Endodermal cell (in vitro differentiated cells): ENCODE results near the gene PYM1. TPM values are rescaled to one million over a fixed set of nuclear protein-coding genes. Genes with fewer than 3 reads are reported as not detected.

Source experiments
- DNase-seq: peaks from one replicate; pipeline ENCODE4 v3.0.0-alpha.2; 2017
- H3K27ac ChIP-seq: 2 replicates; pipeline ENCODE4 v1.5.1; 2013; ENCODE audit warnings: mild to moderate bottlenecking, low read depth, low read length, moderate library complexity
- H3K27me3 ChIP-seq: 2 replicates; pipeline ENCODE4 v1.6.1; 2013; ENCODE audit warnings: mild to moderate bottlenecking, low read length, moderate library complexity; ENCODE audit not compliant: insufficient read depth, control insufficient read depth, poor library complexity, severe bottlenecking
- H3K36me3 ChIP-seq: 2 replicates; pipeline ENCODE4 v1.7.0; 2013; ENCODE audit warnings: mild to moderate bottlenecking, low read length, moderate library complexity; ENCODE audit not compliant: control insufficient read depth, insufficient read depth
- H3K4me1 ChIP-seq: one replicate; pipeline ENCODE4 v1.7.0; 2013; ENCODE audit warnings: low read length; ENCODE audit not compliant: control insufficient read depth, insufficient read depth
- H3K4me3 ChIP-seq: 2 replicates; pipeline ENCODE4 v1.5.1; 2013; ENCODE audit warnings: mild to moderate bottlenecking, low read length, moderate library complexity
- H3K9ac ChIP-seq: 2 replicates; pipeline ENCODE4 v1.6.1; 2013; ENCODE audit warnings: mild to moderate bottlenecking, low read length, moderate library complexity; ENCODE audit not compliant: poor library complexity, severe bottlenecking; ENCODE audit errors: extremely low read depth
- H3K9me3 ChIP-seq: 2 replicates; pipeline ENCODE4 v1.6.1; 2013; ENCODE audit warnings: mild to moderate bottlenecking, low read length, moderate library complexity; ENCODE audit not compliant: control insufficient read depth
- H3K27ac Mint-ChIP-seq: 2 replicates; pipeline ENCODE4 v1.8.0; 2020; ENCODE audit warnings: mixed read lengths
- H3K27me3 Mint-ChIP-seq: 2 replicates; pipeline ENCODE4 v1.8.0; 2021; ENCODE audit warnings: mild to moderate bottlenecking, mixed read lengths; ENCODE audit not compliant: insufficient read depth
- H3K36me3 Mint-ChIP-seq: 2 replicates; pipeline ENCODE4 v1.8.0; 2020; ENCODE audit warnings: low read depth, mixed read lengths
- H3K4me1 Mint-ChIP-seq: 2 replicates; pipeline ENCODE4 v1.8.0; 2020; ENCODE audit warnings: mixed read lengths
- H3K4me3 Mint-ChIP-seq: 2 replicates; pipeline ENCODE4 v1.8.0; 2020; ENCODE audit warnings: mild to moderate bottlenecking, moderate library complexity, mixed read lengths
- H3K9me3 Mint-ChIP-seq: 2 replicates; pipeline ENCODE4 v1.8.0; 2020; ENCODE audit warnings: mild to moderate bottlenecking, mixed read lengths
- WGBS, 2 experiments: methylation state at CpG; one replicate each; pipeline versions ENCODE4 v1.1.5 to v1.1.7; 2013; ENCODE audit warnings: missing lambda C conversion rate in 2 of 2, mixed read lengths in 1 of 2; ENCODE audit not compliant: insufficient coverage in 1 of 2, insufficient read length in 1 of 2; 5-methylcytosine and 5-hydroxymethylcytosine counted together
- total RNA-seq, 2 donors: library from RNA; stranded (reverse); fragmentation: NEBNext Ultra II Directional in 1 of 2; extraction: Animal tissue kit (Norgen Biotek cat#: 25700) in 1 of 2; gene quantifications; 2 replicates in 1 of 2; 3 replicates in 1 of 2; pipeline ENCODE4 v1.2.1, GENCODE V29; 2021
- TF ChIP-seq, protein P1 (sequence below): fragments of 200-600 bp; sonication (generic); conservative IDR thresholded peaks from 2 replicates; pipeline ENCODE4 v1.5.0; 2021; ENCODE audit warnings: antibody characterized with exemption, mild to moderate bottlenecking

Gene PYM1
- total RNA-seq, 2 donors from 2014 or later: 76.1 to 79.4 TPM

DNA sequence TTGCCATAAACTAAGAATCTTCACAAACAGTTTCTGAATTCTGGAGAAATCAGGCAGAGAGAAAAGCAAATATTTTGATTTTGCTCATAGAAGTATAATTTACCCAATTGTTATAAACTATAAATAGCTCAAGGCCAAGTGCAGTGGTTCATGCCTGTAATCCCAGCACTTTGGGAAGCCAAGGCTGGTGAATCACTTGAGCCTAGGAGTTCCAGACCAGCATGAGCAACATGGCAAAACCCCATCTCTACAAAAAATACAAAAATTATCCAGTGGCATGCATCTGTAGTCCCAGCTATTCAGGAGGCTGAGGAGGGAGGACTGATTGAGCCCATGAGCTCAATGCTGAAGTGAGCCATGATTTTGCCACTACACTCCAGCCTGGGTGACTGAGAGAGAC is 65.4 kb downstream of the PYM1 start:
- Histone ChIP-seq H3K4me1 (no peaks in the 10 kb centered on the region), H3K27me3 (no peaks in the 10 kb centered on the region), H3K9ac (no peak overlapping the region), H3K9me3 (peaks cover 10% of the 10 kb centered on the region), H3K36me3 (no peaks in the 10 kb centered on the region), H3K27ac (no peak overlapping the region), H3K4me3 (no peak overlapping the region)
- Mint-ChIP-seq H3K4me3 (no peak overlapping the region), H3K36me3 (no peaks in the 10 kb centered on the region), H3K27me3 (no peaks in the 10 kb centered on the region), H3K9me3 (peaks cover 17% of the 10 kb centered on the region), H3K4me1 (no peaks in the 10 kb centered on the region), H3K27ac (no peak overlapping the region)
- TF ChIP-seq, protein P1, sequence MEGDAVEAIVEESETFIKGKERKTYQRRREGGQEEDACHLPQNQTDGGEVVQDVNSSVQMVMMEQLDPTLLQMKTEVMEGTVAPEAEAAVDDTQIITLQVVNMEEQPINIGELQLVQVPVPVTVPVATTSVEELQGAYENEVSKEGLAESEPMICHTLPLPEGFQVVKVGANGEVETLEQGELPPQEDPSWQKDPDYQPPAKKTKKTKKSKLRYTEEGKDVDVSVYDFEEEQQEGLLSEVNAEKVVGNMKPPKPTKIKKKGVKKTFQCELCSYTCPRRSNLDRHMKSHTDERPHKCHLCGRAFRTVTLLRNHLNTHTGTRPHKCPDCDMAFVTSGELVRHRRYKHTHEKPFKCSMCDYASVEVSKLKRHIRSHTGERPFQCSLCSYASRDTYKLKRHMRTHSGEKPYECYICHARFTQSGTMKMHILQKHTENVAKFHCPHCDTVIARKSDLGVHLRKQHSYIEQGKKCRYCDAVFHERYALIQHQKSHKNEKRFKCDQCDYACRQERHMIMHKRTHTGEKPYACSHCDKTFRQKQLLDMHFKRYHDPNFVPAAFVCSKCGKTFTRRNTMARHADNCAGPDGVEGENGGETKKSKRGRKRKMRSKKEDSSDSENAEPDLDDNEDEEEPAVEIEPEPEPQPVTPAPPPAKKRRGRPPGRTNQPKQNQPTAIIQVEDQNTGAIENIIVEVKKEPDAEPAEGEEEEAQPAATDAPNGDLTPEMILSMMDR: no peak
- DNase-seq: no peak

DNA sequence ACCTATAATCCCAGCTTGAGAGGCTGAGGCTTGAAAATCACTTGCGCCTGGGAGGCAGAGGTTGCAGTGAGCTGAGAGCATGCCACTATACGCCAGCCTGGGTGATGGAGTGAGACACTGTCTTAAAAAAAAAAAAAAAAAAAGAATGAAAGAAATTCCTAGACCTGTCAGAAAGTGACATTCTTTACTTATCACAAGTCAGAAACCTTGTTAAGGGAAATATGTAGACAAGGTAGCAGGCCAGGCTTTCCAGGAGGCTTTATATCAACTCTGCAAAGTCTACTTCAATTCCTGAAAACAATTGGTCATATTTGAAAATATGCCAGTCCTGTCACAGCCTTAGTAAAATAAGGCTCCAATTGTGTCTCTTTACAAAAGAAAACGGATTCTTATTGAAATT is 65.8 kb downstream of the PYM1 start:
- Histone ChIP-seq H3K9me3 (peaks cover 10% of the 10 kb centered on the region), H3K9ac (no peak overlapping the region), H3K4me1 (no peaks in the 10 kb centered on the region), H3K4me3 (no peak overlapping the region), H3K36me3 (no peaks in the 10 kb centered on the region), H3K27me3 (no peaks in the 10 kb centered on the region), H3K27ac (no peak overlapping the region)
- H3K9me3 Mint-ChIP-seq: peaks cover 17% of the 10 kb centered on the region
- H3K4me1 Mint-ChIP-seq: no peaks in the 10 kb centered on the region
- WGBS, 2 experiments: 94 to 96% methylated on average over 2 to 3 of the region's 3 CpGs
- no peak for DNase-seq
- H3K4me3 Mint-ChIP-seq: no peak overlapping the region
- no peak overlapping the region for H3K27ac Mint-ChIP-seq
- H3K36me3 Mint-ChIP-seq: no peaks in the 10 kb centered on the region
- TF ChIP-seq, protein P1: no peak
- H3K27me3 Mint-ChIP-seq: no peaks in the 10 kb centered on the region

DNA sequence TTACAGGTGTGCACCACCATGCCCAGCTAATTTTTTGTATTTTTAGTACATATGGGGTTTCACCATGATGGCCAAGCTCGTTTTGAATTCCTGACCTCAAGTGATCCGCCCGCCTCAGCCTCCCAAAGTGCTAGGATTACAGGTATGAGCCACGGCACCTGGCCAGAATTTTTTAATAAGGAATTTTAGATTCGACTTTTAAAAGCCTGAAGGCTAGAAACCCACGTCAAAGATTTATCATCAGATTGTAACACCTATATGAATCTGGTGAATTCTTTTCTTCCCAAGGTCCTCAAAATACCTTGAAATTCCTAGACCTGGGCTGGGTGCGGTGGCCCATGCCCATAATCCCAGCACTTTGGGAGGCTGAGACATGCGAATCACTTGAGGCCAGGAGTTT is 66.3 kb downstream of the PYM1 start:
- no peaks in the 10 kb centered on the region for H3K36me3 Mint-ChIP-seq
- H3K27me3 Mint-ChIP-seq: no peaks in the 10 kb centered on the region

More for the DNA sequence above, 66.3 kb downstream of the PYM1 start:
- H3K4me3 Mint-ChIP-seq: no peak overlapping the region
- H3K4me3 ChIP-seq: no peak overlapping the region
- no peaks in the 10 kb centered on the region for H3K36me3 ChIP-seq
- no peaks in the 10 kb centered on the region for H3K4me1 ChIP-seq
- peaks cover 10% of the 10 kb centered on the region for H3K9me3 ChIP-seq
- H3K9me3 Mint-ChIP-seq: peaks cover 17% of the 10 kb centered on the region
- no peak for DNase-seq
- no peak overlapping the region for H3K27ac Mint-ChIP-seq
- no peak overlapping the region for H3K27ac ChIP-seq
- H3K27me3 ChIP-seq: no peaks in the 10 kb centered on the region
- H3K9ac ChIP-seq: no peak overlapping the region
- 88 to 94% methylated on average over 8 of the region's 8 CpGs for WGBS, 2 experiments
- no peaks in the 10 kb centered on the region for H3K4me1 Mint-ChIP-seq
- TF ChIP-seq, protein P1: no peak
